ENCODE data around the gene FLT3. TPM values are rescaled to one million over a fixed set of nuclear protein-coding genes. Genes with fewer than 3 reads are reported as not detected.

FLT3 gene
- total RNA-seq, 2 donors from 2014 or later = 0.27 to 2.4 TPM

GRCh38 chr13:27963491-27963890 is 136.9 kb downstream of the FLT3 start:
- peaks cover 32% of the 10 kb centered on the region for H3K27me3 ChIP-seq (replicated peaks; ENCODE audit: insufficient read depth)

GRCh38 chr13:27962982-27963381 is 137.4 kb downstream of the FLT3 start:
- H3K4me3 ChIP-seq = no peak overlapping the region
- intact Hi-C loops (cut with DNase I) = no loop called here
- H3K27ac ChIP-seq = no peak overlapping the region
- peaks cover 12% of the 10 kb centered on the region for H3K4me1 ChIP-seq (replicated peaks)
- H3K9me3 ChIP-seq = no peaks in the 10 kb centered on the region
- no peak for TF ChIP-seq POLR2AphosphoS5 (IDR thresholded peaks at IDR 0.05)
- TF ChIP-seq CTCF (IDR thresholded peaks at IDR 0.05) = no peak
- TF ChIP-seq POLR2A (IDR thresholded peaks at IDR 0.05) = no peak
- H3K27me3 ChIP-seq (replicated peaks; ENCODE audit: insufficient read depth) = peaks cover 27% of the 10 kb centered on the region
- whole genome bisulfite sequencing = 76% methylated on average over 9 of the region's 9 CpGs
- DNase-seq (ENCODE audit: low spot score) = no peak
- no peaks in the 10 kb centered on the region for H3K36me3 ChIP-seq

More at GRCh38 chr13:27963491-27963890, 136.9 kb downstream of the FLT3 start:
- intact Hi-C loops (cut with DNase I) = no loop called here
- WGBS = 88% methylated on average over 3 of the region's 3 CpGs
- no peak for DNase-seq (ENCODE audit: low spot score)
- H3K9me3 ChIP-seq = no peaks in the 10 kb centered on the region
- no peak overlapping the region for H3K27ac ChIP-seq
- H3K36me3 ChIP-seq = no peaks in the 10 kb centered on the region
- TF ChIP-seq CTCF (IDR thresholded peaks at IDR 0.05) (no peak), POLR2A (IDR thresholded peaks at IDR 0.05) (no peak), POLR2AphosphoS5 (IDR thresholded peaks at IDR 0.05) (no peak)
- H3K4me3 ChIP-seq = no peak overlapping the region
- peaks cover 12% of the 10 kb centered on the region for H3K4me1 ChIP-seq (replicated peaks)

GRCh38 chr13:27962128-27962841 is 138.1 kb downstream of the FLT3 start:
- no peak for DNase-seq (ENCODE audit: low spot score)
- Histone ChIP-seq H3K9me3 (no peaks in the 10 kb centered on the region), H3K4me3 (no peak overlapping the region), H3K4me1 (replicated peaks) (peaks cover 12% of the 10 kb centered on the region), H3K27ac (no peak overlapping the region), H3K36me3 (no peaks in the 10 kb centered on the region), H3K27me3 (replicated peaks; ENCODE audit: insufficient read depth) (peaks cover 21% of the 10 kb centered on the region)
- TF ChIP-seq POLR2A (IDR thresholded peaks at IDR 0.05) (no peak), POLR2AphosphoS5 (IDR thresholded peaks at IDR 0.05) (no peak), CTCF (IDR thresholded peaks at IDR 0.05) (no peak)
- 83% methylated on average over 6 of the region's 6 CpGs for WGBS
- intact Hi-C loops (cut with DNase I) = no loop called here

GRCh38 chr13:27961227-27962085 is 138.9 kb downstream of the FLT3 start:
- WGBS = 12% methylated on average over 25 of the region's 25 CpGs
- peak overlapping the region in 1 of 2 donors; percentile 31 for H3K4me3 ChIP-seq
- H3K36me3 ChIP-seq = no peaks in the 10 kb centered on the region
- TF ChIP-seq CTCF (IDR thresholded peaks at IDR 0.05) (no peak), POLR2AphosphoS5 (IDR thresholded peaks at IDR 0.05) (no peak), POLR2A (IDR thresholded peaks at IDR 0.05) (no peak)
- H3K9me3 ChIP-seq = no peaks in the 10 kb centered on the region
- DNase-seq (ENCODE audit: low spot score) = no peak
- H3K4me1 ChIP-seq (replicated peaks) = peaks cover 7% of the 10 kb centered on the region
- intact Hi-C loops (cut with DNase I) = no loop called here
- H3K27me3 ChIP-seq (replicated peaks; ENCODE audit: insufficient read depth) = peaks cover 13% of the 10 kb centered on the region
- H3K27ac ChIP-seq = no peak overlapping the region
